PC-9 (cell line): ENCODE data around the gene RPL5. TPM values are rescaled to one million over a fixed set of nuclear protein-coding genes. Genes with fewer than 3 reads are reported as not detected.

Experiments
- BruUV-seq: library from RNA; stranded (reverse); fragments of 400-500 nt; replicated peaks from 2 replicates; lab custom pipeline; 2021; lab: Mats Ljungman, UMichigan
- CTCF ChIA-PET: fragments of 300-600 bp; sonication (Branson Sonifier 250); formaldehyde crosslinking; loops from one replicate; lab custom pipeline; 2022; ENCODE audit warnings: antibody characterized with exemption; lab: Charles Lee
- POLR2A ChIA-PET: fragments of 300-600 bp; sonication (Branson Sonifier 250); formaldehyde crosslinking; loops from one replicate; lab custom pipeline; 2022; ENCODE audit warnings: antibody characterized with exemption; ENCODE audit not compliant: unreplicated experiment; lab: Charles Lee
- DNase-seq, 2 experiments: peaks; one replicate each; pipeline versions ENCODE4 v3.0.0 to v3.0.0-alpha.2; 2015 to 2022; ENCODE audit warnings: mixed read lengths in 1 of 2
- H2AFZ ChIP-seq: fragments of 200-600 bp; sonication (generic); 2 replicates; pipeline ENCODE4 v1.8.1; 2017; ENCODE audit warnings: antibody characterized with exemption
- H3F3A ChIP-seq: fragments of 200-600 bp; sonication (generic); 2 replicates; pipeline ENCODE4 v1.8.1; 2017; ENCODE audit warnings: antibody characterized with exemption, mild to moderate bottlenecking, low read depth; ENCODE audit not compliant: insufficient read depth
- H3K27ac ChIP-seq: fragments of 200-600 bp; sonication (generic); 2 replicates; pipeline ENCODE4 v1.6.1; 2016; ENCODE audit warnings: mixed run types
- H3K27me3 ChIP-seq: fragments of 200-600 bp; sonication (generic); 2 replicates; pipeline ENCODE4 v1.6.1; 2016; ENCODE audit warnings: low read depth, mixed run types; ENCODE audit not compliant: insufficient read depth
- H3K36me3 ChIP-seq: fragments of 200-600 bp; sonication (generic); 2 replicates; pipeline ENCODE4 v1.6.1; 2016; ENCODE audit warnings: low read depth, mixed run types
- H3K4me1 ChIP-seq: fragments of 200-600 bp; sonication (generic); replicated peaks from 2 replicates; pipeline ENCODE4 v1.6.1; 2016; ENCODE audit warnings: mixed run types; ENCODE audit not compliant: insufficient read depth
- H3K4me2 ChIP-seq: fragments of 200-600 bp; sonication (generic); 2 replicates; pipeline ENCODE4 v1.6.1; 2017; ENCODE audit warnings: mixed run types
- H3K4me3 ChIP-seq: fragments of 200-600 bp; sonication (generic); 2 replicates; pipeline ENCODE4 v1.6.1; 2016; ENCODE audit warnings: mixed run types
- H3K79me2 ChIP-seq: fragments of 200-600 bp; sonication (generic); 2 replicates; pipeline ENCODE4 v1.6.1; 2017; ENCODE audit warnings: low read depth, mixed run types
- H3K9me2 ChIP-seq: fragments of 200-600 bp; sonication (generic); 2 replicates; pipeline ENCODE4 v1.8.1; 2017; ENCODE audit warnings: mild to moderate bottlenecking; ENCODE audit not compliant: insufficient read depth
- H3K9me3 ChIP-seq: fragments of 200-600 bp; sonication (generic); 2 replicates; pipeline ENCODE4 v1.8.1; 2016; ENCODE audit warnings: low read depth; ENCODE audit not compliant: insufficient read depth
- H4K20me1 ChIP-seq: fragments of 200-600 bp; sonication (generic); 2 replicates; pipeline ENCODE4 v1.8.1; 2017; ENCODE audit not compliant: insufficient read depth
- CTCF ChIP-seq: fragments of 200-600 bp; sonication (generic); conservative IDR thresholded peaks from 2 replicates; pipeline ENCODE4 v1.6.1; 2017; ENCODE audit warnings: mixed run types, antibody characterized with exemption, mild to moderate bottlenecking, moderate library complexity
- EZH2 ChIP-seq: fragments of 200-600 bp; sonication (generic); IDR thresholded peaks from 2 replicates; pipeline ENCODE4 v1.8.0; 2017; ENCODE audit warnings: antibody characterized with exemption, low read depth
- intact Hi-C: fragments of 100-400 bp; cut with micrococcal nuclease; formaldehyde crosslinking; loops from one replicate; pipeline ENCODE4 v1.10.0; 2022; ENCODE audit not compliant: unreplicated experiment
- total RNA-seq: library from RNA; stranded (reverse); gene quantifications from 2 replicates; pipeline ENCODE4 v1.2.3, GENCODE V29; 2021

The RPL5 gene
- total RNA-seq, 1 experiment from 2014 or later = 1,050 TPM

GRCh38 chr1:92883297-92883696 is 51.5 kb downstream of the RPL5 start:
- Histone ChIP-seq H3K9me2 (no peaks in the 10 kb centered on the region), H3K4me2 (no peak overlapping the region), H3K27ac (no peak overlapping the region), H3K27me3 (no peaks in the 10 kb centered on the region), H4K20me1 (no peaks in the 10 kb centered on the region; the same call in 1 of the 2 replicates), H3K4me1 (0 out of 2 replicates have a peak, but pooled peaks cover 4% of the 10 kb centered on the region), H3F3A (no peaks in the 10 kb centered on the region), H3K36me3 (no peaks in the 10 kb centered on the region), H3K4me3 (no peak overlapping the region), H3K9me3 (0 out of 2 replicates have a peak, but pooled peaks cover 2% of the 10 kb centered on the region), H2AFZ (no peak overlapping the region), H3K79me2 (no peaks in the 10 kb centered on the region)
- BruUV-seq = no TSS peak
- ChIA-PET CTCF (no interaction called here), POLR2A (no interaction called here)
- intact Hi-C loops = no loop called here
- no peak for TF ChIP-seq CTCF
- TF ChIP-seq EZH2 = no peak
- no peak for DNase-seq

- Histone ChIP-seq H4K20me1 (no peaks in the 10 kb centered on the region; the same call in 1 of the 2 replicates), H3F3A (no peaks in the 10 kb centered on the region), H3K27me3 (no peaks in the 10 kb centered on the region), H3K36me3 (no peaks in the 10 kb centered on the region), H2AFZ (no peak overlapping the region), H3K9me2 (no peaks in the 10 kb centered on the region), H3K4me2 (no peak overlapping the region), H3K79me2 (no peaks in the 10 kb centered on the region), H3K27ac (no peak overlapping the region), H3K4me3 (no peak overlapping the region), H3K9me3 (0 out of 2 replicates have a peak, but pooled peaks cover 2% of the 10 kb centered on the region), H3K4me1 (0 out of 2 replicates have a peak, but pooled peaks cover 4% of the 10 kb centered on the region)
- DNase-seq = no peak
- intact Hi-C loops = no loop called here
- TF ChIP-seq EZH2 (no peak), CTCF (no peak)
- no TSS peak for BruUV-seq
- POLR2A ChIA-PET = no interaction called here
- CTCF ChIA-PET = no interaction called here
These were observed 52.4 kb downstream of the RPL5 start for GRCh38 chr1:92884195-92884594.

GRCh38 chr1:92886886-92887419 is 55.1 kb downstream of the RPL5 start:
- Histone ChIP-seq H3F3A (no peaks in the 10 kb centered on the region), H3K4me1 (0 out of 2 replicates have a peak, but pooled peaks cover 4% of the 10 kb centered on the region), H3K9me2 (no peaks in the 10 kb centered on the region), H3K9me3 (peaks cover 10% of the 10 kb centered on the region; the same call in 1 of the 2 replicates), H3K27ac (no peak overlapping the region), H3K79me2 (no peaks in the 10 kb centered on the region), H3K4me3 (no peak overlapping the region), H3K4me2 (no peak overlapping the region), H2AFZ (no peak overlapping the region), H3K27me3 (no peaks in the 10 kb centered on the region), H4K20me1 (no peaks in the 10 kb centered on the region; the same call in 1 of the 2 replicates), H3K36me3 (no peaks in the 10 kb centered on the region)
- no peak for DNase-seq
- intact Hi-C loops = no loop called here
- ChIA-PET POLR2A (no interaction called here), CTCF (no interaction called here)
- no TSS peak for BruUV-seq
- TF ChIP-seq EZH2 = no peak
- TF ChIP-seq CTCF = no peak
